NCI-H1105 treated with DMSO at 0.1 percent for 48 hours (cell line): Measurements from ENCODE around the gene GFOD2.
"Not testable (repeated sequence)": the region's sequence is repeated elsewhere in the genome, so short reads cannot be mapped to it uniquely, and the experiment has no call there.

Experiments
- DNase-seq: peaks from one replicate; lab custom pipeline; 2025; lab: John Stamatoyannopoulos, UW

Gene GFOD2, protein sequence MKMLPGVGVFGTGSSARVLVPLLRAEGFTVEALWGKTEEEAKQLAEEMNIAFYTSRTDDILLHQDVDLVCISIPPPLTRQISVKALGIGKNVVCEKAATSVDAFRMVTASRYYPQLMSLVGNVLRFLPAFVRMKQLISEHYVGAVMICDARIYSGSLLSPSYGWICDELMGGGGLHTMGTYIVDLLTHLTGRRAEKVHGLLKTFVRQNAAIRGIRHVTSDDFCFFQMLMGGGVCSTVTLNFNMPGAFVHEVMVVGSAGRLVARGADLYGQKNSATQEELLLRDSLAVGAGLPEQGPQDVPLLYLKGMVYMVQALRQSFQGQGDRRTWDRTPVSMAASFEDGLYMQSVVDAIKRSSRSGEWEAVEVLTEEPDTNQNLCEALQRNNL

GRCh38 chr16:67719048-67719777 is at the start of gene GFOD2:
TSS of gene GFOD2 (minus strand) at chr16:67719316. CDS start at chr16:67685715, 33,601 bp downstream.
- DNase-seq = peak; percentile 80

- no peak for DNase-seq
Measured at GRCh38 chr16:67767953-67768352, 48.8 kb upstream of the GFOD2 start.

DNA sequence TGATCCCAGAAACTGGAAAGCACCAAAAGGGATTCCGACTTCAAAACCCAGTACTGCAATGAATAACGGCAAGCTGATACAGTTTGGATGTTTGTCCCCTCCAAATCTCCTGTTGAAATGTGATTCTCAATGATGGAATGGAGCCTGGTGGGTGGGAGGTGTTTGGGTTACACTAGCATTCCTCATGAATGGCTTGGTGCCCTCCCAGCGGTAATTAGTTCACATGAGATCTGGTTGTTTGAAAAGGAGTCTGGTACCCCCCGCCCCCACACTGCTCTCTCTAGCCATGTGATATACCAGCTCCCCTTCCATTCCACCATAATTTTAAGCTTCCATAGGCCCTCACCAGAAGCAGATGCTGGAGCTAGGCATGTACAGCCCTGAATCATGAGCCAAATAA is 47.2 kb upstream of the GFOD2 start:
- no peak for DNase-seq

- no peak for DNase-seq
Measured at GRCh38 chr16:67764158-67764667, 45.1 kb upstream of the GFOD2 start.

DNA sequence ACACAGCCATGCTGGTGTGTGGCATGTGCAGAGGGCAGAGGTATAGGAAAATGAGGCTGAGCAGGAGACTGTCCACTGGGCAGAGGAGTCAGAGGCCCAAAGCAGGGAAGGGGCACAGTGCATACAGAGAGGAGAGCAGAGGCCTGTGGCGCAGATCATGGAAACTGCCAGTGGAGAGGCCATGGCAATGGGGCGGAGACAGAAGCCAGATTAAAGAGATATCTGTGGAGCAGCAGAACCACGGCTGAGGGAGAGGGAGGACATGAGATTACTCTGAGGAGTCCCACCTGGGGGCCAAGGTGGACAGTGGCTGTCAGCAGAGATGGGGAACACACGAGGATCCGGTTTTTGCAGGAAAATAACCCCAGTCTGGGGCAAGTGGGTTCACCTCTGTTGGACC is 44.0 kb upstream of the GFOD2 start:
- DNase-seq = no peak

DNA sequence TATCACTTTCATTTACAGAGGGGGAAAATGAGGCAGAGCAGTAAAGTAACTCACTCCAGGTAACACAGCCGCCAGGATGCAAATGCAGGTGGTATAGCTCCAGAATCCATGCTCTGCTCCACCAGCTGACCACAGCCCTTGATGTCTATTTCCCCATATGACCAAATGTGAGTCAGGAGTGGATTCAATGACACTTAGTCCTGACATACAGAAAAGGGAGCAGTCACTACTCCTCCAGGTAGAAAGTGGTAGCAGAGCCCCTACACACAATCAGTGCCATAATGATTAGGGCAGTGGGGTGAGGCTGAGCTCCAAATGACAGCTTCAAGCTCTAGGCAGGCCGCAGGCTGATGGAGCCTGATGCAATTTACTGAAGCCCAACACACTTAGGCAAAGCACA is 43.3 kb upstream of the GFOD2 start:
- no peak for DNase-seq

DNA sequence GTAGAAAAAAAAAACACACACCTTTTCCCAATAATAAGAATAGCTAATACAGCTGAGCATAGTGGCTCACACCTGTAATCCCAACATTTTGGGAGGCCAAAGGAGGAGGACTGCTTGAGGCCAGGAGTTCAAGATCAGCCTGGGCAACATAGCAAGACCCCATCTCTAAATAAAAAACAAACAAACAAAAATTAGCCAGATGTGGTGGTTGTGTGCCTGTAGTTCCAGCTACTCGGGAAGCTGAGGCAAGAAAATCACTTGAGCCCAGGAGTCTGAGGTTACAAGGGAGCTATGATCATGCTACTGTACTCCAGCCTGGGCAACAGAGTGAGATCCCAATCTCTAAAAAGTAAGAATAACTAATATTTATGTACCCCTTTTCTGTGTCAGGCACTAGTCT is 42.8 kb upstream of the GFOD2 start:
- DNase-seq = no peak

GRCh38 chr16:67760956-67761230 is 41.8 kb upstream of the GFOD2 start:
- DNase-seq = no peak

DNA sequence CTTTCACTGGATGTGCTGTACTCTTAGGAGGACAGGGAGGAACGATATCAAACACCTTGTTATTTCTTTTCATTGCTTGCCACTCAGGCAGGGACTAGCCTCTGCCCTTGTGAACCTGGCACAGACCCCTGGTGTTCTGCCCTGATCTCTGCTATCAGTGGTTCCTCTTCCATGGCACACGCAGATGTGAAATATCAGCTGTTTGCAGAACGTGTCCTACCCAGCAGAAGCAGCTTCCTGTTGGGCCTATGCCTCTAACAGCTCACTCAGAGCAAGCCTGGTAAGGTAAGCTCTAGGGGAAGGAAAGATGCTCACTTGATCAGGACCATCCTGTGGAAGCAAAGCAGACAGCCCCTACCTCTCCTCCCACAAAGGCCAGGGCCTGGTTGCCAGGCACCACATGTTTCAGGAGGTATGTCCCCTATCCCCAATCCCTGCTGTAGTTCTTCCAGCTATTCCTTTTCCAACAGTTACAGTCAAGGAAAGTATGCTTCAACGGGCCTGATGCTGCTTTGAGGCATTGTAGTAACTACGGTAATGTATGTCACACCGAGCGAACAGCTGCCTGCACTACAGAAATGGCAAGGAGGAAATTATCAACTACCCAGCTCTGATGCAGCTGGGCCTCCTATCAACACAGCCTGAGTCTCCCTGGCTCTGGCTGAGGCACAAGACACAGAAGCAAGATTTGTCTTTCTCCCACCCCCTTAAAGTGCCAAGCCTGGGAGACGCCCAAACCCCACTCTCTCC is 41.3 kb upstream of the GFOD2 start:
- DNase-seq = no peak

- DNase-seq = no peak
Measured at GRCh38 chr16:67758966-67759365, 39.9 kb upstream of the GFOD2 start.

GRCh38 chr16:67758006-67758405 is 38.9 kb upstream of the GFOD2 start:
- no peak for DNase-seq

- DNase-seq = no peak
Measured at GRCh38 chr16:67752641-67753040, 33.5 kb upstream of the GFOD2 start.

GRCh38 chr16:67751331-67751730 is 32.2 kb upstream of the GFOD2 start:
- not testable (repeated sequence) for DNase-seq

GRCh38 chr16:67750466-67750865 is 31.4 kb upstream of the GFOD2 start:
- DNase-seq = no peak

DNA sequence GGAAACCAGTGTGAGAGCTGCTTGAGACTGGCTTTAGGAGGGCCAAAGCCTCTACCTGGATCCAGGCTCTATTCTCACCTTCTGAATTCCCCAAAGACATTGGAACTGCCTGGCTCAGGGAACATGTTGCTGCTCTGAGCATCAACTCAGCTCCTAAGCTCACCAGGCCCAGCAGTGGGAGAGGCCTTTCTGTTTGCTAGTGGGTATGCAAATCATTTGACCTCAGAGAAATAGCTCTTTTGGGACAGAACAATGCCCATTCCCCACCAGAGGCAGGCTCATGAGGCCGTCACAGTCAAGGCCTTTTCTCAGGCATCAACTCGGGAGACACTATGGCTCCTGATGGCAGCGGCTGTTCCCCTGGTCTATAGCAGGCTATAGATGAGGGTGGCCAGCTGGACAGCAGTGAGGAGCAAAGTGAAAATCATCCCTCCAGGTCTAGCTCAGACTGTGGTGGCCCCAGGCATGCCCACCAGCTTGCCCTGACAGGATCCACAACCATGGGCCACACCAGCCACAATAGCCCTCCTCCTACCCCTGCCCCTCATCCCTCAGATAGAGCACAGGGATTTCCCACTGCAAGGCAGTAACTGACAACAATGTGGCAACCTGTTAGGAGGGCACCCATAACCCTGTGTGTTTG is 30.4 kb upstream of the GFOD2 start:
- DNase-seq = no peak

- DNase-seq = no peak
Measured at GRCh38 chr16:67748834-67749233, 29.7 kb upstream of the GFOD2 start.

- no peak for DNase-seq
Measured at GRCh38 chr16:67746846-67747245, 27.7 kb upstream of the GFOD2 start.

DNA sequence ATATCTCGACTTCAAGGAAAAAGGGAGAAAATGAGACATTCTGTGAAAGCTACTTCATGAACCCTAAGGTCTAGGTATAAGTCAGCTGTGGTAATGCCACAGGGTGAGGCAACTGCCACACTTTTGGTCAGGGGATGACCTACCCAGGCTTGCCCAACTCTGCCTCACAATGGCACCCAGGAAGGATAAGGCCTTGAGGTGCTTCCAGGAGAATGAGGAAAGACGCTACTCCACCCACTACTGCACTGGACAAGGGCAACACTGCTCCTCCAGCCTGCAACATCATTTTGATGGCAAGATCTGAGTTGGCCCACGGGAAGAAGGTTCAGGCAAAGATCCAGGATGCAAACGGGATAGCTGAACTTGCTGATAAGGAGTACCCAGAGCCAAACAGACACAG is 22.0 kb upstream of the GFOD2 start:
- no peak for DNase-seq

DNA sequence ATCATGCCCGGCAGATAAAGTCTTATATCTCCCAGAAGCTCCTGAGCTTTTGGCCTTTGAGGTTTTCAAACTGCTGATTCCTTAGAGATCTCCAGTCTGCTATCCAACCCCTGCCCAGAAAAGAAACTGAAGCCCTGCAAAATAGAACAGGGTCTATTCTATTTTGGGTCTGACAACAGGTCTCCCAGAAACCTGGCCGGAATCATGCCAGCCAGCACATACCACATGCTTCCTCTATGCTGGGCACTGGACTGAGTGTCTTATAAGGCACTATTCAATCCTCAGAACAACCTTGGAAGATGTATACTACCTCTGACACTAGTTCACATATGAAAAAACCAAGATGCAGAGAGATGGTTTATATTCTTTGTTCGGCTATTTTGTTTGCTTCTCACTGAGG is 21.3 kb upstream of the GFOD2 start:
- DNase-seq = no peak

GRCh38 chr16:67736858-67737257 is 17.7 kb upstream of the GFOD2 start:
- DNase-seq = no peak

- no peak for DNase-seq
Measured at GRCh38 chr16:67734731-67735201, 15.7 kb upstream of the GFOD2 start.
